HG02678 (cell line): ENCODE results near the gene TIAM1.

Experiments used
- ATAC-seq: cut with Tn5 transposase; IDR thresholded peaks from one replicate; pipeline ENCODE4 v1.9.1; 2021; ENCODE audit warnings: mild to moderate bottlenecking, moderate library complexity; ENCODE audit not compliant: unreplicated experiment

The TIAM1 gene

GRCh38 chr21:31180256-31181081, 163.6 kb downstream of the TIAM1 start:
- no peak for ATAC-seq

GRCh38 chr21:31176725-31177124, 167.3 kb downstream of the TIAM1 start:
- no peak for ATAC-seq

DNA sequence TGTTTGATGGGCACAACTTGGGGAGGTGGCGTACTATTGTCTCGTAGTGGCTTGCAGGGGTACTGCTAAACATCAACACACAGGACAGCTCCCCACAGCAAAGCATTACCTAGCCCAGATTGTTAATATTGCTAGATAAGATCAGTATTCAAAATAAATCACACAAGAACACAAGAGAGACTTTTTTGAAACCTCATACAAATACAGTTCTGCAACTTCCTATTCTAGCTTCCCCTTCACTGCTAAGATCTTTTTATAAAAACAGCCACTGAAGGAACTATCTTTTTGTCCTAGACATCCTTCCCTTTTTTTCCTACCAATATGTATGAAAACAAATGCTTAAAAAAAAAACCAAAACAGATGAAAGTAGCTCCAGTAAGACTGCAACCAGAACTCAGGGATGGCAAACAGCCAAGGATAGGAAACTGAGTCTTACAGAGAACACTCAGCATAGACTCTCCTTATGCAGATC, 167.9 kb downstream of the TIAM1 start:
- ATAC-seq = no peak

DNA sequence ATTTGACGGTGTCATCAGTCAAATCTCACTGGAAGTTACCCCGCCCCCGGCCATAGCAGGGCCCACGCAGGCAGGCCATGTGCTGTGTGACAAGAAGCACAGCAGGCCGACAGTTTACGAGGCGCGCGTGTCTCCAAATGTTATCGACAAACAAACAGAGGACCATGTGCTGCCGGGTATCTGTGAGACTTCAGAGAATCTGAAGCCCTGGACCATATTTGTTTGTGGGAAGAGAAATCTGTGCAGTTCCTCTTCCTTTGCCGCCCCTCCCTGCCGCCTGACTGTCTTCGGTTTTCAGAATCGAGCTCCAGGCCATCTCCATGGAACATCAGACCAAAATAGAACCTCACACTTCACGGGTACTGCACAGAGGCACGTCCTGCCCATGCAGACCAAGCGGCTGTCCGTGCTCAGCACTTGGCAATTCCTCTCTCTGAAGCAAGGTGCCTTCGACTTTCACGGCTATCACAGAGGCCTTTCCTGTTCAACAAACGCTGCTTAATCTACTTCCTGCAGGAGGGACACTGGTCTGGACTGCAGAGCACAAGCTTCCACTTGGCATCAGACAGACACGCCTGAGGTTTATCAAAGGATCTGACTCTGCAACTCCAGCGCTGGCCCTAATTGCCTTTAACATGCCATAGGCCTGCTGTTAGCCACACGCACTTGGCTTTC, 170.0 kb downstream of the TIAM1 start:
- no peak for ATAC-seq

- no peak for ATAC-seq
Measured at GRCh38 chr21:31172328-31172727, 171.7 kb downstream of the TIAM1 start.

DNA sequence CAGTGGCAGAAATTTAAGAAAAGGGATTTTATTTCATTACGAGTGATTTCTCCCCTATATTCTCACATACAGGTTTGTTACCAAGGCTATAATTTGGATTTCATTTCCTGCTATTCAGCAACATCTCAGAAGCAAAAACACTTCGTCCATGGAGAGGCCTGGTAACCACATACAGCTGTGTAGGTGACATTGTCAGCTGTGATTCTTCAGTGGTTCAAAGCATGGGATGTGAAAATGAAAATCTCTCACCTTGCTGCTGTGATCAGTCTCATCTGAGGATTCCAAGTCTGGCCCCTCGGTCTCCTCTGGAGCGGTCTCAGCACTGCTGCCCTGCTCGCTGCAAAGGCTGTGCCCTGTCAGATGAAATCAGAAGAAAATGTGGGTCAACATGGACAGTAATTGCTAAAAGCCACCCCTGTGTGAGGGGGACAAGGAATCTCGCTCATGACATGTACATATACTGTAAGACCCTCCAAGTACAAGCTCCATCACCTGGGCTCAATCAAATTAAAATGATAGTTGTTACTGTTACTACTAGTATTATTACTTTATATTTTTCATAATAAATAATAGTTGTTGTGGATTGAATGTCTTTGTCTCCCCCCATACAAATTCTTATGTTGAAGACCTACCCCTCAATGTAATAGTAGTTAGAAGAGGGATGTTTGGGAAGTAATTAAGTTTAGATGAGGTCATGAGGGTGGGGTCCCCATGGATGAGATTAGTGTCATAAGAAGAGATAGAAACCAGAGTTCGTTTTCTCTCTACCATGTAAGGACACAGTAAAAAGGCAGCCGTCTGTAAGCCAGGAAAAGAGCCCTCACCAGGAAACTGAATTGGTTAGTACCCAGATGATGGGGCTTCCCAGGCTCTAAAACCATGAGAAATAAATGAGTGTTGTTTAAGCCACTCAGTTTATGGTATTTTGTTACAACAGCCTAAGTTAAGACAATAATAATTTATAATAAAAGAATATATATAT, 179.1 kb downstream of the TIAM1 start:
- ATAC-seq = no peak

GRCh38 chr21:31162827-31163226, 181.2 kb downstream of the TIAM1 start:
- no peak for ATAC-seq

GRCh38 chr21:31162079-31162699, 181.9 kb downstream of the TIAM1 start:
- no peak for ATAC-seq

- no peak for ATAC-seq
Measured at GRCh38 chr21:31161157-31161556, 182.9 kb downstream of the TIAM1 start.

DNA sequence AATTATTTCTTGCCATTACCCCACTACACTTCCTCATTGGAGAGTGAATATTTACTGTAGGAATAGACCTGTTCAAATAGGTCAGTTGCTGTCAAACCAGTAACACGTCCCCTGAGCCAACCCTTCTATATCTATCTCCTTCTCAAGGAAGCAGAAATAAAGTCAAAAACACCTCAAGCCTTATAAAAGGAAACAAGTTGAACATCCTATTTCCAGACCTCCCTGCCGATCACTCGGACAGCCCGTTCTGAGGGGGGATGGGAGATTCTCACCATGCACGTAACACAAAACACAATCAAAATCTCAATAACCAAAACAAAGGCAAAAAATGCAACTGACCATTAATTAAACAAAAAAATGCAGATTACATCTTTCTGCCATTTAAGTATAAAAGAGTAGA, 184.3 kb downstream of the TIAM1 start:
- ATAC-seq = no peak

DNA sequence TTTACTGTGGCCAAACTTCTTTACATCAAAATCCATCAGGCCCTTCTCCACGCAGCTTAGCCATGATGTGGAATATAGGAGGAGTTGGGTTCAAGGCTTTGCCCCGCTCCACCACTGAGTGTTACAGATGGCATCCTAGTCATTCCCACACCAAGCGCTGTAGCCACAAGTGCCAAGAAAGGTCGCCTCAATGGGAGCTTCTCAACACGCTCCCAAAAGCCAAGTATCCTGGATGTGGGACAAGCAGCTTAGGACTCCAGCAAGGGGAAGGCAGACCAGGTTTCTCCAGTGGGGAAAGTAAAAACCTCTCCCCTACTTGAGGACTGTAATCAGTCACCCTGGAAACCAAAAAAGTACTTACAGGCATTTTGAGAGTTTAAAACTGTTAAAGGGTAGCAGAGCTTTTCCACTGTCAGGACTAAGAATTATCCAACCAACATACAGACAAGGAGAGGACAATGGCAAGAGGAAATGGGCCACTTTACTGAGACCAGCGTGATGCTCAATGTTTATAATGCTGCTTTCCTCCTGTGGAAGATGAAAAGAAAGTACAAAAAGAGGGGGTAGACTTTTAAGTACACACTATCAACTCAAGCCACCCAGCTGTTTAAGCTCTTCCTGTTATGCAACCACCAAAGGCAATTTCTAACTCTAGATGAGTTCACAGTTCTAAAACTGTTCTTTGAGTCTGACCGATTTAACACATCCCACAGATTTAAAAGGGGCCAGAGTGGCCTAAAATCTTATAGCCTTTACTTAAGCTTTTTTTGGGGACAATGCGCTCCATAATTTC, 185.1 kb downstream of the TIAM1 start:
- no peak for ATAC-seq

- ATAC-seq = no peak
Measured at GRCh38 chr21:31157756-31158155, 186.3 kb downstream of the TIAM1 start.

DNA sequence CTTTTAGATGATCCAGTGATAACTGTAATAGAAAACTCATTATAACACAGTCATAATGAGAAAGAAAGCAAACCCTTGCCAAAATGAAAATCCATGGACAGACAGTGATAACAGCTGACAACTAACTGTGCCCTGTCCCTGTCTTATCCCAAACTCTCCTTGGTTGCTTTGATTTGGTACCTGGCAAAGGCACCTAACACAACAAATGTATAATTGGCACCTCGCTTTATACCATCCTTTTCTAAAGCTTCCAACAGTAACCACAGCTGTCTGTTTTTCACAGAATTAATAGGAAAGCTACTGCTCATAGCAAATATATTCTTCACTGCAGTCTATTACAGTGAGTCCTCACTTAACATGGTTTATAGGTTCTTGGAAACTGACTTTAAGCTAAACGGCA, 187.4 kb downstream of the TIAM1 start:
- no peak for ATAC-seq

- ATAC-seq = no peak
Measured at GRCh38 chr21:31156169-31156568, 187.9 kb downstream of the TIAM1 start.

- ATAC-seq = no peak
Measured at GRCh38 chr21:31151156-31152045, 192.7 kb downstream of the TIAM1 start.

- ATAC-seq = no peak
Measured at GRCh38 chr21:31145274-31145673, 198.8 kb downstream of the TIAM1 start.

DNA sequence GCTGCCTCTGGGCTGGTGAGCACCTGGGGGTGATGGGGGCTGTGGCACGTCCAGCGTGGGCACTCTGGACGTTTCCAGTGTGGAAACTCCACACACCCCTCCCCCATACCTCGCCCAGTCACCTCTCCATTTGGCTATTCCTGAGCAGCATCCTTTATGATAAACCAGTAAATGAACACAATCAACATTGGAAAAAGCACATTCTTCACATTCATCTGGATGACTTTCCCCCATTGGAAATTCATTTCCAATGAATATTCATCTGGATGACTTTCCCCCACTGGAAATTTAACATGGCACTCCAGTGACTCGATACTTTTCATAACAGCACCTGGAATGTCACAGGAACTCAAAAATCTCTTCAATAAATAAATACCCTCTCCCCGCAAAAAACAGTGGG, 201.0 kb downstream of the TIAM1 start:
- no peak for ATAC-seq

GRCh38 chr21:31142600-31142999, 201.5 kb downstream of the TIAM1 start:
- ATAC-seq = peak; percentile 48
